HG02870 (cell line): ENCODE results near the gene ZFP1.
"Not testable (repeated sequence)": the region's sequence is repeated elsewhere in the genome, so short reads cannot be mapped to it uniquely, and the experiment has no call there.

ENCODE experiments used
- ATAC-seq: cut with Tn5 transposase; IDR thresholded peaks from one replicate; pipeline ENCODE4 v1.9.1; 2021; ENCODE audit warnings: mild to moderate bottlenecking, moderate library complexity; ENCODE audit not compliant: unreplicated experiment

Gene ZFP1

DNA sequence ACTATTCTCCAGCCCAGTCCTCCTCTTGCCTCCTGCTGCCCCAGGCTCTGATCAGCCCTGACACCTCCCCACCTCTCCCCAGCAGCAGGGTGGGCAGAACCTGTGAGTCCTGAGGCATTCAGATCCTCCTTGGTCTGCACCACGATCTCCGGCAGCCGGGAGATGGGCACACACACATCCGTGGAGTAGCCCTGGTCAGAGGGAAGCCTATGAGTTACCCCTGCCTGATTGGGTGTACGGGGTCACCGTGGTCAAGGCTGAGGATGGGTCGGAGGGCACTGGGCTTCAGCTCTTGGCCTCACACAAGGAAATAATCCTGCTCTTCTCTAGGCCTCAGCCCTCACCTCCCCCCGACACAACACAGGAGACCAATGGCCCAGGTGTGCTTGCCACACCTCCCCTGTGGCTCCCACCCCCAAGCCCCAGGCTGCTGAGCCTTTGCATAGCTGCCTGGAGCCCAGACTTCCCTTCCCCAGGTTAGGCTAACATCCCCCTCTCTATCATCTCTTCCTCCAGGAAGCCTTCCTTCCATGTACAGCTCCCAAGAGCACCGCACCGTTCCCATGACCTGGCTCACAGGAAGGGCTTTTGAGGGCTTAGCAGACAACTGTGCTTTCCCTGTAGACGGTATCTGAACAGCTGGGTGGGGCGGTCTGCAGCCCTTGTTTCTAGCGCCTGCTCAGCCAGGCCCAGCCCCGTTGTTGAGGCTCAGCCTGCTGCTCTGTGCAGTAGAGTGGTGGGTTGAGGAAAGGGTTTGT, 35.4 kb upstream of the ZFP1 start:
- no peak for ATAC-seq

DNA sequence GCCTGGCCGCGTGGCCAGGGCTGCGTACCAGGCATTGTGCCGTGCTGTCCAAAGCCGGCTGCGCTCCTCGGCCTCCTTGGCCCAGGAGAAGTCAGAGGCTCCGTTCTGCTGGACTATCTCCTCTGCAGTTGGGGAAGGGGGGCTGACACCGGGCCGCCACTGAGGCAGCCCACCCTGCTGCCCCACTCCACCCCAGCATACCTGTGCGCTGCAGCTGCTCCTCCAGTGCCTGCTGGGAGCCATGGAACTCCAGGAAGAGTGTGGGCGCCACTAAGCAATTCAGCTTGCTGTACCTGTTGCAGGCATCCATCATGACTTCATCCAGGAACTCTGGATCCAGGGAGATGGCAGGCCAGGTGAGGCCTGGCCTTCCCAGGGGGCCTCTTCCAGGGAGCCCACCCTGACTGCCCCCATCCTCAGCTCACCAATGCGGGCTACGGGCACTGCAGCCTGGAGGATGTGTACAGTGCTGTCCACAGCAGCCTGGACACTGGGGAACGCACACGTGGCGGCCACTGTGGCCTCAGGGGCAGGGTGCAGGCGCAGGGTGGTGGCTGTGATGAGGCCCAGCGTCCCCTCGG, 34.7 kb upstream of the ZFP1 start:
- ATAC-seq, result no peak

DNA sequence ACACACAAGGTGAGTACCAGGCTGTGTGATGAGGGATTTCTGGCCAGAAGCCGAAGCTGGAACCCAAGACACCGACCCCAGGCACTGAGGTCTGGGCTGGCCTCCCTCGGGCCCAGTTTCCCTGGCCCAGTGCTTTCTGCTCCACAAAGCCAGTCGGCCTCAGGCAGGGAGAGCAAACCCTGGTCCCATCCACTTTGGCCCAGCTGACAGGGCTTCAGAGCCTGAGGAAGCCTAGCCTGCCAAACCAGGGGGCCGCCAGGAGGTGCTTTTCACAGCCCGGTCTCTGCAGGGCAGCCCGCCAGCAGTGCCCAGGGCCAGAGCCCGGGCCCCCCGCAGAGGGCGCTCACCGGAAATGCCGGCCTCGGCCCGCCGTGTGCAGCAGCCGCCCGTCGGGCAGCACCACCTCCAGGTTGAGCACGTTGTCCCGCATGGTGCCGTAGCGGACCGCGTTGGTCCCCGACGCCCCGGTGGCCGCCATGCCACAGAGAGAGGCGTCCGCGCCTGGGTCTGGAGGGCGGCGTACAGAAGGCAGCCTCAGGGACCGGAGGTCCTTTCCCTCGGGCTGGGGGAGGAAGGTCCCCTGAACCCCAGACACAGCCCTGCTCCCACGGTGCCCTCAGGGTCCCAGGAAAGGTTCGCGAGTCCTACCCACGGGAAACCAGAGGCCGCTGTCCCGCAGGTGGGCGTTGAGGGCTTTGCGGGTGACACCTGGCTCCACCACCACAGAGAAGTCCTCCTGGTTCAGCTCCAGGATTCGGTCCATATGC, 34.0 kb upstream of the ZFP1 start:
- no peak for ATAC-seq

GRCh38 chr16:75114946-75115825, 33.1 kb upstream of the ZFP1 start:
- no peak for ATAC-seq

DNA sequence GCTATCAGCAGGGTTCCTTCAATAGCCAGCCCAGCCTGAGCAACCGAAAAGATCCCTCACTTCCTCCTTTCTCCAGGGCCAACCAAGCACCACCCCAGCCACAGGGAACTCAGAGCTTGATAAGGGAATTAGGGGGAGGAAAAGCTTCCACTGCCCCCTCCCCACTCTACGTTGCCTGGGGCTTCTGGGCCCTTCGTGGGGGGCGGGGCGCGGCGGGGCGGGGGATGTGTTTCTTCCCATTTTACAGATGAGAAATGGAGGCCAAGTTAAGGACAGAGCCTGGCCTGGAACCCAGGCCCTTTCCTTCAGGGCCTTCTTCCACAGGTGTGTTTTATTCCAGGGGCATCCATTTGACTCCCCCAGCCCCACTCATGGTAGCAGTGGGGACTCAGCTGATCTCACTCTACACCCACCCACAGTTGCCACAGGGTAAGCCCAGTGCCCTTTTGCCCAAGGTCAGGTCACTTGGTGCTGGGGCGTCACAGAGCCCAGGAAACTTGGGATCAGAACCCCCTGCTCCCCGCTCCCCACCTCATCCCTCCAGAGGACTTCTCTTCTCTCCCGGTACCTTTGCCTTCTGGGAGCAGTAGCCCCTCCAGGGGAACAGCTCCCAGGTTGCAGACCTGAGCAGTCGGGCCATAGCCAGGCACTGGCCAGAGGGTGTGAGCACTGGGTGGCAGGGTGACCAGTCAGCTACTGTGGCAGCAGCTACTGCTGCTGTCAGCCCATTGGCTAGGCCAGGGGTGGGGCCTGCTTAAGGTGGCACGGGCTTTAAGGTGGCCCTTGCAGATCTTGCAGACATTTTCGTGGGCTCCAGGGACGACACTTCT, 32.0 kb upstream of the ZFP1 start, which contains the start of gene LDHD:
Gene LDHD, minus strand, starts transcription at position 700 of the 830 bp plus-strand sequence. Its CDS starts 60 bp downstream, at position 640.
- no peak for ATAC-seq

DNA sequence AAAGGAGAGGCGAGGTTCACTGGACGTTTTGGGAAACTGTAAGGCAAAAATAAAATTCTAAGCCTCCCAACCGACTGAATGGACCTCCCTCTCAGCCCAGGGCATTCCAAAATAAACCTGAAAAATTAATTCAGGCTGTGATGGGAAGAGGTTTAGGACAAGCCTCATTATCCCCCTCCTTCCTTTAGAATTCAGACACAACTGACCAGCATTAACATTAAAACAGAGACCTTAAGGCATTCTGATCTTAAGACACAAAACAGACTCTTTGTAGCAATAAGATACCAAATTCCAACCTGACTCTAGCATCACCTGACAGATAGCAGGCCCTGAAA, 31.4 kb upstream of the ZFP1 start:
- ATAC-seq, result no peak

DNA sequence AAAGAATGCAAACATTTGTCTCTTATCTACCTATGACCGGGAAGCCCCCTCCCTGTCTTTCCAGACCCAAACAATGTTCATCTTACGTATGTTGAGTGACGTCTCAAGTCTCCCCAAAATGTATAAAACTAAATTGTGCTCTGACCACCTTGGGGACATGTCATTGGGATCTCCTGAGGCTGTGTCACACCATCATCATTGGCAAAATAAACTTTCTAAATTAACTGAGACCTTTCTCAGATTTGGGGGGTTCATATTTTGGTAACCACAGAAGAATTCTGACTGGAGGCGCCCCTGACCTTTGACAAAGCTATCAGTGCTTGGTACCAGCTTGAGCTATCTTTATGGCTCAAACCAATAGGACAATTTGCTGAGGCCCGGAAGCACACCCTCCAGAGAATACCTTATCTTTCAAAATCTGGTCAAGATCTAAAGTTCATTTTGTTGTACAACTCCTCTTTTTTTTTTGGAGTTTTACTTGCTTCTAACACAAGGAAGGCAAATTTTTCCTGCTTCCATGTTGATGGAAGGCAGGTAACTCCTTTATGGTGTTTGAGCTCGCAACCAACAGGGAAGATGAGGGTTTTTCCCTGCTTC, 29.3 kb upstream of the ZFP1 start:
- no peak for ATAC-seq

GRCh38 chr16:75120253-75120652, 28.1 kb upstream of the ZFP1 start:
- ATAC-seq, result no peak

DNA sequence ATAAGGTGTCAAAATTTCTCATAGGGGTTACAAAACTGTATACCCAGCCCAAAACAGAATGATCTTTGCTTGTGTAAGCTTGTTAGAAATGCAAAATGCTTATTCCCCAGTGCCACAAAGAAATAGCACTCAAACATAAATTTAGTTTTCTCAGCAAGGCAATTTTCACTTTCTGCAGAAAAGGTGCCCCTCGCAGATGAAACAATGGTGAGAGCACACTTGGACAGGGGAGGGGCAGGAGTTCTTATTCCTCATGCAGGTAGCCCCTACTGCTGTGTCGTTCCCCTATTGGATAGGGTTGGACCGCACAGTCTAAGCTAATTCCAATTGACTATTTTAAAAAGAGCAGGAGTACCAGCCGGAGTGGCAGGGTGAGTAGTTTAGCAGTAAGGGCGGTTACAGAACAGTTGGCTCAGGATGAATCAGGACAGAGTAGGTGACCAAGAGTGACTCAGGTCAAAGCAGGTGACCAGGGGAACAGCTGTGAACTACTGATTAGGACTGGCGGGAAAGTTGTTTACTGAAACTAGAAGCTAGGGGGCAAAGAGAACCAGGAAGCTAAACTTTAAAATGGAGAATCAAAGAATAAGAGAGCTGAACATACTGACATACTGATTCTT, 26.3 kb upstream of the ZFP1 start:
- ATAC-seq, result no peak

DNA sequence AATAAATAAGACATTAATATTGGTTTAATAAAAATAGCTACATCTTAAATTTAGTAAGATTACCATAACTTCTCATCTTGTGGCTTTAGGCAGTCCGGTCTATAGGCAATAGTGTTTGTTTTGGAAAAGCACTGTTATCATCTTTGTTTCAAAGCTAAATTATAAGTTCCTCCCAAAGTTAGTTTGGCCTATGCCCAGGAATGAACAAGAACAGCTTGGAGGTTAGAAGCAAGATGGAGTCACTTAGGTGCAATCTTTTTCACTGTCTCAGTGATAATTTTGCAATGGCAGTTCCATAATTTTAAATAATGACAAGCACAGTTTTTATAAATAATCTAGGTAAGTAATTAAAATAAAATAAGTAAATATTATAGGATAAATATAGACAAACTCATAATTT, 25.7 kb upstream of the ZFP1 start:
- no peak for ATAC-seq

- no peak for ATAC-seq
These were observed 20.5 kb upstream of the ZFP1 start for GRCh38 chr16:75127713-75128415.

DNA sequence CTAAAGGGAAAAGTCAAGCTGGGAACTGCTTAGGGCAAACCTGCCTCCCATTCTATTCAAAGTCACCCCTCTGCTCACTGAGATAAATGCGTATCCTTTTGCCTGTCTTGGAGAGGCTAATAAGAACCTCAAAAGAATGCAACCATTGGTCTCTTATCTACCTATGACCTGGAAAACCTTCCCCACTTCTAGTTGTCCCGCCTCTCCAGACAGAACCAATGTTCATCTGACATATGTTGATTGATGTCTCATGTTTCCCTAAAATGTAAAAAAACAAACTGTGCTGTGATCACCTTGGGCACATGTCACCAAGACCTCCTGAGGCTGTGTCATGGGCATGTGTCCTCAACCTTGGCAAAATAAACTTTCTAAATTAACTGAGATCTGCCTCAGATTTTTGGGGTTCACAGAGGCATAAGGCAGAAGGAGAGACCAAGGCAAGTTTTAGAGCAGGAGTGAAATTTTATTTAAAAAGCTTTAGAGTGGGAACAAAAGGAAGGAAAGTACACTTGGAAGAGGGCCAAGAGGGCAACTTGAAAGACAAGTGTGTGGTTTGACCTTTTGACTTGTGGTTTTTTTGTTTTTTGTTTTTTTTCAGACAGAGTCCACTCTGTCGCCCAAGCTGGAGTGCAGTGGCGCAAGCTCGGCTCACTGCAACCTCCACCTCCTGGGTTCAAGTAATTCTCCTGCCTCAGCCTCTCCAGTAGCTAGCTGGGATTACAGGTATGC, 18.7 kb upstream of the ZFP1 start:
- not testable (repeated sequence) for ATAC-seq

DNA sequence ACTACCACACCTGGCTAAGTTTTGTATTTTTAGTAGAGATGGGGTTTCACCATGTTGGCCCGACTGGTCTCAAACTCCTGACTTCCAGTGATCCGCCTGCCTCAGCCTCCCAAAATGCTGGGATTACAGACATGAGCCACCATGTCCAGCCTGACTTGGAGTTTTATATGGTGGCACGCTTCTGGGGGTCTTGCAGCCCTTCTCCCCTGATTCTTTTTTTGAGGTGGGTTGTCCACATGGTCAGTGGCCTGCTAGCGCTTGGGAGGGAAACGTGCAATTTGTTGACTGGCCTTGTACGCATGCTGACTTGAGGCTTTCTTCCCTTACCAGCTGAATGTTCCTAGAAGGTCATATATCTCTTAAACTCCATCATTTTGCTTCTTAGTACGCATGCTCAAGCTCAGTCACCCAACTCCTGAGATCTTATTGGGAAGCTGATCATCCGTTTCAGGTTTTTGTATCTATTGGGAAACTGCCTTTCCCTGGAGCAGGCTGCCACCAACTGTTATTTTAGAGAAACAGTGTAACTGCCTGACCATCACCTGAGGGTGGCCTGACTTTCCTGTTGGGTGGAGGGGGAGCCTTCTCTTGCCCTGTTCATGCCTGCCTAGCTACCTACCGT, 18.1 kb upstream of the ZFP1 start:
- ATAC-seq, result no peak

DNA sequence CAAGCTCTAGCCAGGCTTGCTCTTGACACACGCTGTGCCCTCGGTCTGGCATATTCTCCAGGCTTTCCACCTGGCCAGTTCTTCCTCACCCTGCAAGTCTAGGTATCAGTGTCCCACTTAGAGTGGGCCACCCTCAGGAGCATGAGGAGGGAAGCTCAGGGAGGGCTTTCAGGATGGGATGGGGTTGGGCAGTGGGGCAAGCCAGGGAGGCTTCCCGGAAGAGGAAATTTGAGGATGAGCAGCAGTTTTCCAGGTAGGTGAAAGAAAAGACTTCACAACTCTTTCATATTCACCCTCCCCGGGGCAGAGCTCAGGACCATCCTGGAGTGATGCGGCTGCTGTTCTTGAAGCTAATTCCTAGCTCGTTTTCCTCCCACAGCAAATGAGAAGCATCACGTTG, 17.2 kb upstream of the ZFP1 start:
- ATAC-seq, result no peak

DNA sequence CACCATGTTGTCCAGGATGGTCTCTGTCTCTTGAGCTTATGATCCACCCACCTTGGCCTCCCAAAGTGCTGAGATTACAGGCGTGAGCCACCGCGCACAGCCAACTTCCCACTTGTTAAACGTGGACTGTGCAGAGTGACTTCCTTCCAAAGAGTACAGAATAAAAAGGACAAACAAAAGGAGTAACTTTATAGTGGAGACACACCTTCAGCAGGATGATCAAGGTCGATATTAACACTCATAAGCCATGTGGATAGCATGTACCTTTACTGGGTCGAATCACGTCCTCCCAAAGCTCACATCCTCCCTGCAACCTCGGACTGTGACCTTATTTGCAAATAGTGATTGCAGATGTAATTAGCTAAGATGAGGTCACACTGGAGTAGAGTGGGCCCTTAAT, 10.1 kb upstream of the ZFP1 start:
- no peak for ATAC-seq

DNA sequence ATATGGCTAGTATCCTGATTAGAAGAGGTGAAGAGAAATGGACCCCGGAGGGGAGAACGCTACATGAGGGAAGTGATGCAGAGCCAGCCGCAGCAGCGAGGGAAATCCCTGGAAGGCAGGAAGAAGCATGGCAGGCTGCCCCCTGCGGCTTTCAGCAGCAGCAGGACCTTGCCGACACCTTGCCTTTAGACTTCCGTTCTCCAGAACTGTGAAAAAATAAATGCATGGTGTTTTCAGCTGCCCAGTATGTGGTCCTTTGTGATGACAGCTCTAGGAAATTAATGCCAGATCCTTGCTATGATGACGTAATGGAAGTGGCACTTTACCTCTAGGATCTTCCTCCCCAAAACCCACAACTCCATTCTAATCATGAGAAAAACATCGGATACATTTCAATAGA, 9.7 kb upstream of the ZFP1 start:
- ATAC-seq, result no peak

DNA sequence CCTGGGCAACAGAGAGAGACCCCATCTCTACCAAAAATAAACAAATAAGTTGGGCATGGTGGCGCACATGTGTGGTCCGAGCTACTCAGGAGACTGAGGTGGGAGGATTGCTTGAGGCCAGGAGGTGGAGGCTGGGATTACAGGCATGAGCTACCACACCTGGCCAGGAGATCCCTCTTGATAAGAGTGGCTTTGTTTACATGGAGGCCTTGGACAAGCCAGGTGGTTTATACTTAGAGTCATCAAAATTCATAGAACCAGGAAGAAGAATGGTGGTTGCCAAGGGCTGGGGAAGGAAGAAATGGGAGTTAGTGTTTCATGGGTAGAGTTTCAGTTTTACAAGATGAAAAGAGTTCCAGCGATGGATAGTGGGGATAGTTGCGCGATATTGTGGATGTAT, 8.8 kb upstream of the ZFP1 start:
- ATAC-seq, result no peak

DNA sequence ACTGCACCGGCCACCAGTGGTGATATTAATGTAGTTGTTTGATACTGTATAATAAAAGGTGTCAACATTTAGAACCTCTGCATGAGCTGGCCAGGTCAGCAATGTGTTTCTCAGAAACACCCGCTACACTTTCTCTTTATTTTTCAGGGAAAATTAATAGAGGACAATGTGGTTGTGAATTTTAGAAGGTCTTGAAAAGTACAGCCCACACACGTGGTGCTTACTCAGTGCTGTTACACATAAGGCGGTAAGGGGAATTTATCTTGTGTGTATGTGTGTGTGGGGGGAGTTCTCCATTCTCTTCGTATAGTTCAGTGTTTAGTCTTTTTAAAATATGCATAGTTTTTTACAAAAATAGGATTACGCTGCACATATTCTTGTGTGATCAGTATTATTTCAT, 4.4 kb upstream of the ZFP1 start:
- no peak for ATAC-seq
